Astrocyte (in vitro differentiated cells and primary cell): ENCODE data around the gene PRR22. TPM values are rescaled to one million over a fixed set of nuclear protein-coding genes. Genes with fewer than 3 reads are reported as not detected.

Source experiments
- DNase-seq: peaks from one replicate; pipeline ENCODE4 v3.0.0-alpha.2; 2010; ENCODE audit warnings: low read depth
- FAIRE-seq: peaks from 2 replicates; lab custom pipeline; 2011; peaks lifted over from hg19 to GRCh38; lab: Jason Lieb, UNC
- H2AFZ ChIP-seq: 2 replicates; pipeline ENCODE4 v1.6.0; 2012; ENCODE audit warnings: low read depth, low read length, inconsistent platforms
- H3K27ac ChIP-seq: 2 replicates; pipeline ENCODE4 v1.5.1; 2011; ENCODE audit warnings: low read depth, low read length, inconsistent platforms
- H3K27me3 ChIP-seq: 2 replicates; pipeline ENCODE4 v1.6.0; 2011; ENCODE audit warnings: low read length, inconsistent platforms; ENCODE audit not compliant: insufficient read depth
- H3K36me3 ChIP-seq: 2 replicates; pipeline ENCODE4 v1.5.1; 2011; ENCODE audit warnings: low read length, inconsistent platforms; ENCODE audit not compliant: insufficient read depth
- H3K4me1 ChIP-seq: 2 replicates; pipeline ENCODE4 v1.5.1; 2011; ENCODE audit warnings: low read length, inconsistent platforms; ENCODE audit not compliant: insufficient read depth
- H3K4me2 ChIP-seq: 2 replicates; pipeline ENCODE4 v1.6.0; 2012; ENCODE audit warnings: low read length, inconsistent platforms
- H3K4me3 ChIP-seq: 2 replicates; pipeline ENCODE4 v1.5.1; 2011; ENCODE audit warnings: low read depth, mild to moderate bottlenecking, low read length, inconsistent platforms; ENCODE audit not compliant: insufficient read depth
- H3K79me2 ChIP-seq: 2 replicates; pipeline ENCODE4 v1.6.0; 2012; ENCODE audit warnings: mild to moderate bottlenecking, low read length, inconsistent platforms; ENCODE audit not compliant: insufficient read depth
- H3K9ac ChIP-seq: 2 replicates; pipeline ENCODE4 v1.6.0; 2012; ENCODE audit warnings: mild to moderate bottlenecking, low read length, inconsistent platforms
- H3K9me3 ChIP-seq: 2 replicates; pipeline ENCODE4 v1.5.1; 2012; ENCODE audit warnings: low read depth, mild to moderate bottlenecking, low read length, inconsistent platforms; ENCODE audit not compliant: insufficient read depth
- H4K20me1 ChIP-seq: 2 replicates; pipeline ENCODE4 v1.6.0; 2012; ENCODE audit warnings: low read length, inconsistent platforms; ENCODE audit not compliant: insufficient read depth
- H3K27ac Mint-ChIP-seq: one replicate; pipeline ENCODE4 v1.8.0; 2021; ENCODE audit warnings: mild to moderate bottlenecking, mixed read lengths; ENCODE audit not compliant: unreplicated experiment
- H3K27me3 Mint-ChIP-seq: one replicate; pipeline ENCODE4 v1.8.0; 2021; ENCODE audit warnings: low read depth, mixed read lengths; ENCODE audit not compliant: unreplicated experiment
- H3K36me3 Mint-ChIP-seq: one replicate; pipeline ENCODE4 v1.8.0; 2021; ENCODE audit warnings: low read depth, mixed read lengths; ENCODE audit not compliant: unreplicated experiment
- H3K4me1 Mint-ChIP-seq: one replicate; pipeline ENCODE4 v1.8.0; 2021; ENCODE audit warnings: low read depth, mixed read lengths; ENCODE audit not compliant: unreplicated experiment
- H3K4me3 Mint-ChIP-seq: one replicate; pipeline ENCODE4 v1.8.0; 2021; ENCODE audit warnings: mild to moderate bottlenecking, moderate library complexity, mixed read lengths; ENCODE audit not compliant: unreplicated experiment
- H3K9me3 Mint-ChIP-seq: one replicate; pipeline ENCODE4 v1.8.0; 2021; ENCODE audit warnings: mild to moderate bottlenecking, mixed read lengths; ENCODE audit not compliant: unreplicated experiment
- CTCF ChIP-seq: IDR thresholded peaks from 2 replicates; pipeline ENCODE4 v1.5.1; 2011; ENCODE audit warnings: low read depth, mild to moderate bottlenecking, inconsistent platforms, low read length, moderate library complexity; ENCODE audit not compliant: insufficient read depth
- EZH2 ChIP-seq: IDR thresholded peaks from 2 replicates; pipeline ENCODE4 v1.6.1; 2012; ENCODE audit warnings: mild to moderate bottlenecking, low read length, inconsistent platforms; ENCODE audit not compliant: insufficient read depth
- total RNA-seq: library from RNA; stranded (reverse); gene quantifications from 2 replicates; pipeline ENCODE4 v1.2.1, GENCODE V29; 2021

PRR22 gene
- total RNA-seq, 1 donor from 2014 or later: 2.4 TPM

DNA sequence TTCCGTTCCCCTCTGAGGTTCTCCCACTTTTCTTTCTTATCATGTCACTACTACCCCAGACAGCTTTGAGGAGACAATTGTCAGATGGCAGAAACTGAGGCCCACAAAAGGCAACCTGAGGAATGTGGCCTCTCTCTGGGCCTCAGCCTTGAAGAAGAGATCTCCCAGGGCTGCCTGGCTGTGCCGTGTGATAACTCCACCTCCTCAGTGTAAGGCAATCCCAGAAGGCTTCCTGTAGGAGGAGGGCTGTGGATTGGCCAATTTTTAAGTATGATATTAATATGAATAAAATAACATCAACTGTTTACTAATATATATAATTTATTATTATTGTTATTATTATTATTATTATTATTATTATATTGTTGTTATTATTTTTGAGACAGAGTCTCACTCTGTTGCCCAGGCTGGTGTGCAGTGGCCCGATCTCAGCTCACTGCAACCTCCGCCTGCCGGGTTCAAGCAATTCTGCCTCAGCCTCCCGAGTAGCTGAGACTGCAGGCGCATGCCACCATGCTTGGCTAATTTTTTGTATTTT is 10.9 kb upstream of the PRR22 start:
- TF ChIP-seq CTCF: no peak
- TF ChIP-seq EZH2: no peak
- Histone ChIP-seq H3K79me2 (no peaks in the 10 kb centered on the region), H3K4me1 (no peaks in the 10 kb centered on the region), H3K4me2 (no peak overlapping the region), H3K27ac (no peak overlapping the region), H3K9me3 (no peaks in the 10 kb centered on the region), H3K4me3 (no peak overlapping the region), H3K9ac (no peak overlapping the region), H3K27me3 (no peaks in the 10 kb centered on the region), H4K20me1 (no peaks in the 10 kb centered on the region), H3K36me3 (no peaks in the 10 kb centered on the region), H2AFZ (no peak overlapping the region)
- Mint-ChIP-seq H3K4me1 (peaks cover under 1% of the 10 kb centered on the region), H3K27ac (no peak overlapping the region), H3K4me3 (no peak overlapping the region), H3K36me3 (peaks cover under 1% of the 10 kb centered on the region), H3K27me3 (peaks cover 9% of the 10 kb centered on the region), H3K9me3 (peaks cover 2% of the 10 kb centered on the region)
- DNase-seq: no peak
- FAIRE-seq: no peak

GRCh38 chr19:5793188-5793587 is 8.6 kb upstream of the PRR22 start:
- H3K9ac ChIP-seq: no peak overlapping the region
- peaks cover 6% of the 10 kb centered on the region for H3K27me3 Mint-ChIP-seq
- TF ChIP-seq CTCF (no peak), EZH2 (no peak)
- H3K27ac ChIP-seq: no peak overlapping the region
- no peaks in the 10 kb centered on the region for H3K27me3 ChIP-seq
- H4K20me1 ChIP-seq: peaks cover 7% of the 10 kb centered on the region
- no peaks in the 10 kb centered on the region for H3K9me3 ChIP-seq
- H3K79me2 ChIP-seq: peaks cover 9% of the 10 kb centered on the region
- peaks cover 7% of the 10 kb centered on the region for H3K4me1 ChIP-seq
- FAIRE-seq: no peak
- H3K4me3 ChIP-seq: no peak overlapping the region
- peaks cover 2% of the 10 kb centered on the region for H3K9me3 Mint-ChIP-seq
- no peak overlapping the region for H2AFZ ChIP-seq
- H3K4me2 ChIP-seq: no peak overlapping the region
- H3K27ac Mint-ChIP-seq: no peak overlapping the region
- DNase-seq: no peak
- H3K4me3 Mint-ChIP-seq: peak overlapping the region; percentile 17
- H3K36me3 Mint-ChIP-seq: peaks cover 7% of the 10 kb centered on the region
- peaks cover 5% of the 10 kb centered on the region for H3K36me3 ChIP-seq
- peaks cover 5% of the 10 kb centered on the region for H3K4me1 Mint-ChIP-seq

DNA sequence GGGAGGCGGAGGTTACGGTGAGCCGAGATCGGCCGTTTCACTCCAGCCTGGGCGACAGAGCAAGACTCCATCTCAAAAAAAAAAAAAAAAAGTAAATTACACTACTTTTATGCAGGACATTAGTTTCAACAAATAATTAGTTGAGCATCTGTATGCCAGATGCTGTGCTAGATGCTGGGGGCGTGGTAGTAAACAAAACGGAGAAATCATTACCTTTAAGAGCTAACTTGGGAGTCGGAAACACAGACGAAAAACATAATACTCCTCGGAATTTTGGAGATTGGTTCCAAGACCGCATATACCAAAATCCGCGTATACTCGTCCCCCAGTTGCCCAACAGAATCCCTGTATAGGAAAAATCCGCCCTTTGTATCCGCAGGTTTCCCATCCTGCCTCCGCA is 7.7 kb upstream of the PRR22 start:
- no peak overlapping the region for H3K4me3 ChIP-seq
- no peaks in the 10 kb centered on the region for H3K27me3 ChIP-seq
- H3K4me2 ChIP-seq: no peak overlapping the region
- H2AFZ ChIP-seq: no peak overlapping the region
- H3K9ac ChIP-seq: no peak overlapping the region
- DNase-seq (no peak), FAIRE-seq (no peak)
- H4K20me1 ChIP-seq: peaks cover 7% of the 10 kb centered on the region
- H3K4me1 ChIP-seq: peaks cover 7% of the 10 kb centered on the region
- no peaks in the 10 kb centered on the region for H3K9me3 ChIP-seq
- Mint-ChIP-seq H3K27ac (no peak overlapping the region), H3K4me3 (no peak overlapping the region), H3K4me1 (peaks cover 5% of the 10 kb centered on the region), H3K27me3 (peaks cover 6% of the 10 kb centered on the region), H3K9me3 (peaks cover 2% of the 10 kb centered on the region), H3K36me3 (peaks cover 7% of the 10 kb centered on the region)
- no peak overlapping the region for H3K27ac ChIP-seq
- TF ChIP-seq EZH2: no peak
- TF ChIP-seq CTCF: no peak
- peaks cover 5% of the 10 kb centered on the region for H3K36me3 ChIP-seq
- peaks cover 9% of the 10 kb centered on the region for H3K79me2 ChIP-seq
